GM23248 (cell line): ENCODE results near the gene BUD31. TPM values are rescaled to one million over a fixed set of nuclear protein-coding genes. Genes with fewer than 3 reads are reported as not detected.

Experiments
- DNase-seq: peaks from one replicate; pipeline ENCODE4 v3.0.0-alpha.2; 2015
- H2AFZ ChIP-seq: fragments of 200-600 bp; sonication (generic); 2 replicates; pipeline ENCODE4 v1.6.1; 2016; ENCODE audit warnings: antibody characterized with exemption
- H3F3A ChIP-seq: fragments of 200-600 bp; sonication (generic); 2 replicates; pipeline ENCODE4 v1.6.1; 2016; ENCODE audit warnings: mild to moderate bottlenecking, antibody characterized with exemption, mixed run types; ENCODE audit not compliant: insufficient read depth
- H3K27ac ChIP-seq: fragments of 200-600 bp; sonication (generic); 2 replicates; pipeline ENCODE4 v1.5.1; 2016; ENCODE audit warnings: mild to moderate bottlenecking
- H3K27me3 ChIP-seq: fragments of 200-600 bp; sonication (generic); replicated peaks from 2 replicates; pipeline ENCODE4 v1.6.1; 2016; ENCODE audit warnings: mild to moderate bottlenecking; ENCODE audit not compliant: insufficient read depth
- H3K36me3 ChIP-seq: fragments of 200-600 bp; sonication (generic); 2 replicates; pipeline ENCODE4 v1.6.1; 2016; ENCODE audit warnings: low read depth, mild to moderate bottlenecking
- H3K4me1 ChIP-seq: fragments of 200-600 bp; sonication (generic); 2 replicates; pipeline ENCODE4 v1.6.1; 2016; ENCODE audit warnings: mild to moderate bottlenecking; ENCODE audit not compliant: insufficient read depth
- H3K4me2 ChIP-seq: fragments of 200-600 bp; sonication (generic); one replicate; pipeline ENCODE4 v1.6.1; 2016; ENCODE audit warnings: mild to moderate bottlenecking; ENCODE audit not compliant: unreplicated experiment
- H3K4me3 ChIP-seq: fragments of 200-600 bp; sonication (generic); 2 replicates; pipeline ENCODE4 v1.5.1; 2016; ENCODE audit warnings: mild to moderate bottlenecking
- H3K79me2 ChIP-seq: fragments of 200-600 bp; sonication (generic); 2 replicates; pipeline ENCODE4 v1.6.1; 2016; ENCODE audit warnings: mild to moderate bottlenecking; ENCODE audit not compliant: insufficient read depth
- H3K9ac ChIP-seq: fragments of 200-600 bp; sonication (generic); 2 replicates; pipeline ENCODE4 v1.6.1; 2016; ENCODE audit warnings: mild to moderate bottlenecking
- H3K9me2 ChIP-seq: fragments of 200-600 bp; sonication (generic); 2 replicates; pipeline ENCODE4 v1.6.1; 2016; ENCODE audit warnings: mixed run types, mild to moderate bottlenecking, moderate library complexity; ENCODE audit not compliant: insufficient read depth
- H3K9me3 ChIP-seq: fragments of 200-600 bp; sonication (generic); one replicate; pipeline ENCODE4 v1.6.1; 2017; ENCODE audit warnings: low read depth
- H4K20me1 ChIP-seq: fragments of 200-600 bp; sonication (generic); 2 replicates; pipeline ENCODE4 v1.6.0; 2016; ENCODE audit not compliant: insufficient read depth
- EZH2 ChIP-seq: fragments of 200-600 bp; sonication (generic); IDR thresholded peaks from 2 replicates; pipeline ENCODE4 v1.6.1; 2018; ENCODE audit warnings: antibody characterized with exemption, mild to moderate bottlenecking; ENCODE audit not compliant: insufficient read depth, poor library complexity, severe bottlenecking
- EZH2phosphoT487 ChIP-seq: fragments of 200-600 bp; sonication (generic); IDR thresholded peaks from 2 replicates; pipeline ENCODE4 v1.6.1; 2018; ENCODE audit warnings: antibody characterized with exemption, moderate library complexity, mild to moderate bottlenecking, low read depth; ENCODE audit not compliant: insufficient read depth
- WGBS, 2 experiments: methylation state at CpG; one replicate each; pipeline ENCODE4 v1.1.6; 2015 to 2017; ENCODE audit warnings: low lambda C conversion rate in 2 of 2, low coverage in 1 of 2; ENCODE audit errors: missing lambda C conversion rate in 2 of 2; 5-methylcytosine and 5-hydroxymethylcytosine counted together
- in situ Hi-C: fragments of 300-500 bp; cut with MboI; formaldehyde crosslinking; loops from 2 replicates; pipeline ENCODE4 v1.15.0; 2020
- polyA plus RNA-seq: library from polyadenylated mRNA; unstranded; fragments of >200 nt; fragmentation: Nextera tagmentation; extraction: Ambion mirVana; gene quantifications from 2 replicates; pipeline ENCODE4 v1.2.1, GENCODE V29; 2016
- total RNA-seq: library from RNA; depleted of rRNA; stranded (reverse); fragments of >200 nt; shearing (Covaris generic); gene quantifications from 2 replicates; pipeline ENCODE4 v1.2.3, GENCODE V29; 2014

Gene BUD31
- total and polyA plus RNA-seq, 2 experiments from 2014 or later: 71.8 to 318 TPM

DNA sequence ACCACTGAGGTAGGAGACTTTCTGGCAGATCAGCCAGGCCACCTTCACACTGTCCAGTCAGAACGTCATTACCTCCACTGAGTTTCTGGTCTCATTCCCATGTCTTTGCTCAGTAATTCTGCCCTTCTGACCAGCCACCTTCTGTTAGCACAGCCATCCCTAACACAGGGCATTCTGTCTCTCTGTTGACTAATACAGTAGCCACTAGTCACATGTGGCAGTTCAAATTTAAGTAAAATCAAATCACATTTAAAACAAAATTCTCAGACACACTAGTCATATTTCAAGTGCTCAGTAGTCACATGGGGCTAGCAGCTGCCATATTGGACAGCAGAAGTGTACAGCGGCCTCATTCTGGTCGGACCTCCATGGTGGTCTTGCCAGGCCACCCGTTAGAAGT is 37.3 kb downstream of the BUD31 start:
- Histone ChIP-seq H3K9ac (no peak overlapping the region), H3K27ac (no peak overlapping the region), H3F3A (no peaks in the 10 kb centered on the region), H3K4me2 (no peak overlapping the region), H4K20me1 (no peaks in the 10 kb centered on the region), H3K9me2 (no peaks in the 10 kb centered on the region), H3K36me3 (peaks cover 16% of the 10 kb centered on the region), H3K79me2 (peaks cover 26% of the 10 kb centered on the region), H3K9me3 (no peaks in the 10 kb centered on the region), H3K27me3 (no peaks in the 10 kb centered on the region), H3K4me1 (no peaks in the 10 kb centered on the region), H2AFZ (no peak overlapping the region), H3K4me3 (no peak overlapping the region)
- DNase-seq: no peak
- WGBS, 2 experiments: 85 to 95% methylated on average over 4 of the region's 4 CpGs
- TF ChIP-seq EZH2: no peak
- TF ChIP-seq EZH2phosphoT487: no peak
- in situ Hi-C loops: no loop called here

DNA sequence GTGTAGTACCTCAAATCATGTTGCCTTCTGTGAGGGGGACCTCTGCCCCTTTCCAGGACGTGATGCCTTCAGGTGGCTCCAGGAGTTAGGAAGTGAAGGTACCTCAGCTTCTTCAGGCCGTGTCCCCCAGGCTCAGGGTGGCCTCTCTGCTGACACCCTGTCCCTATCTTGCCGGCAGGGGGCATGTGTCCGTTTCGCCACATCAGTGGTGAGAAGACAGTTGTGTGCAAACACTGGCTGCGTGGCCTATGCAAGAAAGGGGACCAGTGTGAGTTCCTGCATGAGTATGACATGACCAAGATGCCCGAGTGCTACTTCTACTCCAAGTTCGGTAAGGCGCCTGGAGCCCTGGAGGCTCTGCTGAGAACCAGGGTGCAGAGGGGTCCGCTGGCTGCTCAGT is 39.2 kb downstream of the BUD31 start:
- no peak overlapping the region for H3K9ac ChIP-seq

DNA sequence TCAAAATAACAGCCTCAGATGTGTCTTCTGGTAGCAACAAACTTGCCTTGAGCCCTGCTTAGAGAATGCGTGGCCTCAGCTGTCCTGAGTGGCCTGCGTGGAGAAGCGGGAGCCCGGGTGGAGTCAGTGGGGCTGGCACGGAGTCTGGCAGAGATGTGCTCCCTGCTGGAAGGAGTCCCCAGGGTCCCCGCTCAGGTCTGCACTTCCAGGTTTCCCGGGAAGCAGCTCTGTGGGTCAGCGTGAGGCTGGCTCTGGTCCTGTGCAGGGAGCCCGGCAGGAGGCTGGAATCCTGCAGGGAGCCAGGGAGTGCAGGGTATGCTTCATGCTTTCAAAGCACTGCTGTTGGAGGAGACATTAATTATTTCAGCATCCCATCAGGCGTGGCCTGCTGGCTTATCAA is 40.1 kb downstream of the BUD31 start:
- Histone ChIP-seq H2AFZ (no peak overlapping the region), H3K36me3 (peaks cover 10% of the 10 kb centered on the region), H3K27ac (no peak overlapping the region), H3K9ac (no peak overlapping the region), H3K9me3 (no peaks in the 10 kb centered on the region), H3K9me2 (no peaks in the 10 kb centered on the region), H3K4me1 (no peaks in the 10 kb centered on the region), H3K27me3 (no peaks in the 10 kb centered on the region), H3K4me3 (no peak overlapping the region), H3F3A (no peaks in the 10 kb centered on the region), H3K4me2 (no peak overlapping the region), H4K20me1 (no peaks in the 10 kb centered on the region), H3K79me2 (peaks cover 8% of the 10 kb centered on the region)
- no peak for TF ChIP-seq EZH2phosphoT487
- no peak for TF ChIP-seq EZH2
- 86 to 92% methylated on average over 8 to 10 of the region's 10 CpGs for WGBS, 2 experiments
- DNase-seq: no peak
- in situ Hi-C loops: no loop called here

More for the DNA sequence above, 39.2 kb downstream of the BUD31 start:
- H3K9me2 ChIP-seq: no peaks in the 10 kb centered on the region
- DNase-seq: no peak
- no peak overlapping the region for H3K27ac ChIP-seq
- H3K9me3 ChIP-seq: no peaks in the 10 kb centered on the region
- in situ Hi-C loops: no loop called here
- H3F3A ChIP-seq: no peaks in the 10 kb centered on the region
- H3K36me3 ChIP-seq: peaks cover 11% of the 10 kb centered on the region
- H3K79me2 ChIP-seq: peaks cover 15% of the 10 kb centered on the region
- H4K20me1 ChIP-seq: no peaks in the 10 kb centered on the region
- no peaks in the 10 kb centered on the region for H3K27me3 ChIP-seq
- H3K4me1 ChIP-seq: no peaks in the 10 kb centered on the region
- WGBS, 2 experiments: 93 to 95% methylated on average over 10 of the region's 10 CpGs
- no peak for TF ChIP-seq EZH2phosphoT487
- no peak overlapping the region for H2AFZ ChIP-seq
- H3K4me3 ChIP-seq: no peak overlapping the region
- no peak overlapping the region for H3K4me2 ChIP-seq

DNA sequence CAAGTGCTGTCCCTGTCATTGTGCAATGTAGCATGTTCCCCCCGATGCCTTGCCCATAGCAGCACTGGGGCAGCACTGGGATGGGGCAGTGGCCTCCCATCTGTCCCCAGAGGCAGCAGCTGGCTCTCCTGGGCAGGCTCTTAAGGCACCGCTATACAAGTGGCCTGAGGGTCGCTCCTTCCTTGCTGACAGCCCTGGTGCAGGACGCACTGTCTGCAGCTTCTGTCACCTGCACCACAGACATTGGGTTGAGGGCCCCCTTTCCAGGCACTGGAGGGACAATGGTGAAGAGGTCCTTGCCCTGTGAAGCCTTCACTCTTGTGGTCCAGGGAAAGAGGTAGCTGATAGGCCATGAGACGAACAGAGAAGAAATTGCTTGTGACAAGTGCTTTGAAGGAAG is 40.6 kb downstream of the BUD31 start:
- peaks cover 10% of the 10 kb centered on the region for H3K36me3 ChIP-seq
- in situ Hi-C loops: no loop called here

DNA sequence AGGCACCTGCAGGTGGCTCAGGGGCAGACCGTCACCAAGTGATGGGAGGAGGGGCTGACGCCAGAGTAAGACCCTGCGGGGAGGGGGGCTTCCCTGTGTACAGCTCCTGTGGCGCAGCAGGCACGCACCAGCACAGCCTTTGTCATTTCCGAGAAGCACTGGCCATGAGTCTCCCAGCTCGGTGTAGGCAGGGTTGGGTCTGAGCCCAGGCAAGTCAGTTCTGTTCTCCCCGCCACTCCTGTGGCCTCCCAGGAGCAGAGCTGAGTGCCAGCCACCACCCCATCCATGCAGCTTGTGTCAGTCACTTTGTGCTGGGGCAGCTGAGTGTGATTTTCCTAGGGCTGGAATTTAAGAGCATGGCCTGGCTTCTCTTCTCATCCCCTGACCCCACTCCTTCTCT is 43.2 kb downstream of the BUD31 start:
- WGBS, 2 experiments: 80 to 88% methylated on average over 7 to 8 of the region's 8 CpGs
- H3F3A ChIP-seq: peaks cover 6% of the 10 kb centered on the region; the same call in 1 of the 2 replicates
- H3K4me3 ChIP-seq: no peak overlapping the region
- H3K27ac ChIP-seq: no peak overlapping the region
- no peak overlapping the region for H3K4me2 ChIP-seq
- peaks cover 23% of the 10 kb centered on the region for H3K79me2 ChIP-seq
- no peaks in the 10 kb centered on the region for H3K27me3 ChIP-seq
- H3K9ac ChIP-seq: no peak overlapping the region
- no peaks in the 10 kb centered on the region for H3K9me2 ChIP-seq
- H3K9me3 ChIP-seq: no peaks in the 10 kb centered on the region
- no peak for DNase-seq
- in situ Hi-C loops: no loop called here
- TF ChIP-seq EZH2 (no peak), EZH2phosphoT487 (no peak)
- no peaks in the 10 kb centered on the region; the same call in 1 of the 2 replicates for H3K36me3 ChIP-seq
- no peak overlapping the region for H2AFZ ChIP-seq
- H4K20me1 ChIP-seq: no peaks in the 10 kb centered on the region
- H3K4me1 ChIP-seq: no peaks in the 10 kb centered on the region

More for the DNA sequence above, 40.6 kb downstream of the BUD31 start:
- Histone ChIP-seq H3K79me2 (peaks cover 6% of the 10 kb centered on the region; the same call in 1 of the 2 replicates), H4K20me1 (no peaks in the 10 kb centered on the region), H3K27me3 (no peaks in the 10 kb centered on the region), H3K9me2 (no peaks in the 10 kb centered on the region), H3K4me3 (no peak overlapping the region), H3K4me1 (no peaks in the 10 kb centered on the region), H3K4me2 (no peak overlapping the region), H2AFZ (no peak overlapping the region), H3K9me3 (no peaks in the 10 kb centered on the region), H3K9ac (no peak overlapping the region), H3K27ac (no peak overlapping the region), H3F3A (no peaks in the 10 kb centered on the region)
- 86 to 87% methylated on average over 5 of the region's 5 CpGs for WGBS, 2 experiments
- no peak for DNase-seq
- TF ChIP-seq EZH2 (no peak), EZH2phosphoT487 (no peak)
